Caco-2 (cell line): Measurements from ENCODE around the gene MROH7. TPM values are rescaled to one million over a fixed set of nuclear protein-coding genes. Genes with fewer than 3 reads are reported as not detected.
"Not testable (repeated sequence)": the region's sequence is repeated elsewhere in the genome, so short reads cannot be mapped to it uniquely, and the experiment has no call there.

ENCODE experiments used
- BruUV-seq: library from RNA; stranded (reverse); fragments of 400-500 nt; replicated peaks from 2 replicates; lab custom pipeline; 2021; lab: Mats Ljungman, UMichigan
- CTCF ChIA-PET: fragments of 300-600 bp; sonication (Branson Sonifier 250); formaldehyde crosslinking; loops from one replicate; lab custom pipeline; 2022; ENCODE audit warnings: antibody characterized with exemption; lab: Charles Lee
- POLR2A ChIA-PET: fragments of 300-600 bp; sonication (Branson Sonifier 250); formaldehyde crosslinking; loops from one replicate; lab custom pipeline; 2022; ENCODE audit warnings: antibody characterized with exemption; lab: Charles Lee
- DNase-seq, 2 experiments: peaks; one replicate each; pipeline versions ENCODE4 v3.0.0 to v3.0.0-alpha.2; 2020 to 2022
- H3K27me3 ChIP-seq: replicated peaks from 2 replicates; pipeline ENCODE4 v1.6.0; 2011; ENCODE audit warnings: low read length; ENCODE audit not compliant: control insufficient read depth, insufficient read depth
- H3K36me3 ChIP-seq: 2 replicates; pipeline ENCODE4 v1.5.1; 2011; ENCODE audit warnings: low read length; ENCODE audit not compliant: control insufficient read depth, insufficient read depth
- H3K4me1 ChIP-seq: fragments of 250-450 bp; sonication (Bioruptor Pico); 2 replicates; pipeline ENCODE4 v1.5.1; 2020; ENCODE audit warnings: mild to moderate bottlenecking
- H3K4me3 ChIP-seq: 2 replicates; pipeline ENCODE4 v1.5.1; 2011; ENCODE audit warnings: low read depth, mild to moderate bottlenecking, control low read depth, low read length
- H3K9me3 ChIP-seq: fragments of 250-450 bp; sonication (Bioruptor Pico); 2 replicates; pipeline ENCODE4 v1.5.1; 2020; ENCODE audit warnings: mild to moderate bottlenecking, moderate library complexity
- H3K27ac Mint-ChIP-seq: one replicate; pipeline ENCODE4 v1.8.0; 2022; ENCODE audit warnings: mixed read lengths; ENCODE audit not compliant: unreplicated experiment
- H3K27me3 Mint-ChIP-seq: one replicate; pipeline ENCODE4 v1.8.0; 2022; ENCODE audit warnings: mixed read lengths; ENCODE audit not compliant: insufficient read depth, unreplicated experiment
- H3K36me3 Mint-ChIP-seq: one replicate; pipeline ENCODE4 v1.8.0; 2022; ENCODE audit warnings: mild to moderate bottlenecking, mixed read lengths; ENCODE audit not compliant: insufficient read depth, unreplicated experiment
- H3K4me1 Mint-ChIP-seq: one replicate; pipeline ENCODE4 v1.8.0; 2022; ENCODE audit warnings: low read depth, mixed read lengths; ENCODE audit not compliant: unreplicated experiment
- H3K4me3 Mint-ChIP-seq: one replicate; pipeline ENCODE4 v1.8.0; 2022; ENCODE audit warnings: mild to moderate bottlenecking, moderate library complexity, mixed read lengths; ENCODE audit not compliant: unreplicated experiment
- H3K9me3 Mint-ChIP-seq: one replicate; pipeline ENCODE4 v1.8.0; 2022; ENCODE audit warnings: mixed read lengths; ENCODE audit not compliant: unreplicated experiment
- CTCF ChIP-seq, 2 experiments: fragments of 200-600 bp in 1 of 2; IDR thresholded peaks; 1 replicate in 1 of 2; 2 replicates in 1 of 2; pipeline versions ENCODE4 v1.5.1 to v1.8.0; 2011 to 2022; ENCODE audit warnings: antibody characterized with exemption in 1 of 2, control low read depth in 1 of 2, inconsistent platforms in 1 of 2, low read depth in 1 of 2, low read length in 1 of 2, mild to moderate bottlenecking in 1 of 2, moderate library complexity in 1 of 2; ENCODE audit not compliant: insufficient read depth in 1 of 2, severe bottlenecking in 1 of 2, unreplicated experiment in 1 of 2
- intact Hi-C: fragments of 100-400 bp; cut with micrococcal nuclease; formaldehyde crosslinking; loops from one replicate; pipeline ENCODE4 v1.10.0; 2022; ENCODE audit not compliant: unreplicated experiment
- total RNA-seq: library from RNA; stranded (reverse); gene quantifications from 2 replicates; pipeline ENCODE4 v1.2.3, GENCODE V29; 2022

Gene MROH7
- total RNA-seq, 1 experiment from 2014 or later = not detected

GRCh38 chr1:54627196-54627595 lies 14.4 kb upstream of the MROH7 start:
- no peaks in the 10 kb centered on the region for H3K36me3 ChIP-seq
- peaks cover 9% of the 10 kb centered on the region for H3K4me1 Mint-ChIP-seq
- POLR2A ChIA-PET = no interaction called here
- no peaks in the 10 kb centered on the region for H3K36me3 Mint-ChIP-seq
- BruUV-seq = no TSS peak
- H3K27me3 ChIP-seq = no peaks in the 10 kb centered on the region
- no peak for TF ChIP-seq CTCF (IDR thresholded peaks at IDR 0.05; ENCODE audit: insufficient read depth in 1 of 2, low read depth in 1 of 2, low read length in 1 of 2, severe bottlenecking in 1 of 2, unreplicated experiment in 1 of 2)
- CTCF ChIA-PET = no interaction called here
- intact Hi-C loops = no loop called here
- H3K9me3 Mint-ChIP-seq = no peaks in the 10 kb centered on the region
- no peak overlapping the region for H3K4me3 Mint-ChIP-seq
- DNase-seq = no peak
- no peaks in the 10 kb centered on the region for H3K9me3 ChIP-seq
- no peak overlapping the region for H3K27ac Mint-ChIP-seq
- H3K27me3 Mint-ChIP-seq = no peaks in the 10 kb centered on the region
- peaks cover 19% of the 10 kb centered on the region for H3K4me1 ChIP-seq
- H3K4me3 ChIP-seq = no peak overlapping the region

- H3K36me3 ChIP-seq, H3K4me3 ChIP-seq, DNase-seq, CTCF ChIA-PET, H3K9me3 Mint-ChIP-seq, BruUV-seq, H3K9me3 ChIP-seq, POLR2A ChIA-PET, H3K36me3 Mint-ChIP-seq, intact Hi-C loops, H3K27me3 Mint-ChIP-seq, H3K27me3 ChIP-seq, H3K4me1 ChIP-seq, H3K27ac Mint-ChIP-seq, H3K4me3 Mint-ChIP-seq: not testable (repeated sequence)
- peaks cover 18% of the 10 kb centered on the region for H3K4me1 Mint-ChIP-seq
Observed at GRCh38 chr1:54635804-54636203, 5.8 kb upstream of the MROH7 start.

- POLR2A ChIA-PET, H3K36me3 Mint-ChIP-seq, BruUV-seq, H3K27me3 ChIP-seq, CTCF ChIA-PET, H3K27me3 Mint-ChIP-seq, intact Hi-C loops, H3K9me3 ChIP-seq, H3K9me3 Mint-ChIP-seq, H3K4me3 ChIP-seq, H3K36me3 ChIP-seq, H3K27ac Mint-ChIP-seq, H3K4me3 Mint-ChIP-seq, DNase-seq: not testable (repeated sequence)
- H3K4me1 ChIP-seq = peaks cover 13% of the 10 kb centered on the region
- H3K4me1 Mint-ChIP-seq = peaks cover 21% of the 10 kb centered on the region
Observed at GRCh38 chr1:54636461-54637446, 4.8 kb upstream of the MROH7 start.

- POLR2A ChIA-PET = interaction anchor here (0.6 kb wide), 1 partner anchor 35 kb away, joined by 3 read pairs; no protein-coding TSS in a partner anchor
- Histone ChIP-seq H3K27me3 (no peaks in the 10 kb centered on the region), H3K4me1 (peaks cover 17% of the 10 kb centered on the region), H3K9me3 (0 out of 2 replicates have a peak, but pooled peaks cover 3% of the 10 kb centered on the region), H3K36me3 (no peaks in the 10 kb centered on the region), H3K4me3 (no peak overlapping the region)
- Mint-ChIP-seq H3K36me3 (peaks cover 4% of the 10 kb centered on the region), H3K4me3 (no peak overlapping the region), H3K9me3 (peaks cover 11% of the 10 kb centered on the region), H3K27me3 (no peaks in the 10 kb centered on the region), H3K4me1 (peaks cover 21% of the 10 kb centered on the region), H3K27ac (peak overlapping the region; percentile 11)
- intact Hi-C loops = loop anchor here (10.0 kb wide), 1 partner anchor 66 kb away; no protein-coding TSS in a partner anchor
- TF ChIP-seq CTCF (IDR thresholded peaks at IDR 0.05; ENCODE audit: insufficient read depth in 1 of 2, low read depth in 1 of 2, low read length in 1 of 2, severe bottlenecking in 1 of 2, unreplicated experiment in 1 of 2) = no peak
- no TSS peak for BruUV-seq
- CTCF ChIA-PET = interaction anchor here (0.5 kb wide), 1 partner anchor 12 kb away, joined by 3 read pairs; no protein-coding TSS in a partner anchor
- DNase-seq = no peak
Observed at GRCh38 chr1:54640361-54640760, 1.2 kb upstream of the MROH7 start.
